Stimulated activated CD8-positive, alpha-beta memory T cell treated with anti-CD3 and anti-CD28 coated beads, Interleukin-4, amount 100 ng/mL, for 24 hours (primary cell): ENCODE results near the gene BMP6.

Experiments used
- DNase-seq: peaks from one replicate; pipeline ENCODE4 v3.0.0-alpha.2; 2020; ENCODE audit warnings: low read depth

BMP6 gene

DNA sequence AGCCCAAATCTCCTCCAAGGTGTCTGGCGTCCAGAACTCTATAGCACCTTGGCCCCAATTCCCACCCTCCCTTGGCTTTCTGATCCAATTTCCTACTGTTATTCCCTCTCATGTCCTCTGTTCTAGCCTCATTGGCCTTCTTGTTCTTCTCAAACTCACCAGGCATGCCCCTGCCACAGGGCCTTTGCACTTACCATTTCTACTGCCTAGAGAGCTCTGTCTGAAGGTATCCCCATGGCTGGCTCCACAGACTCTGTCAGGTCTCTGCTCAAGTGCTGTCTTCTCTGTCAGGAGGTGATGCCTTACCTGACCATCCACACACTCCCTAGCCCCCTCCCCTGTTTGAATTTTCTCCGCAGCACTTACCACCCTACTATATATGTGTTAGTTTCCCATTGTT lies 5.6 kb upstream of the BMP6 start:
- DNase-seq = no peak

- no peak for DNase-seq
These were observed 4.2 kb upstream of the BMP6 start for GRCh38 chr6:7721649-7722048.

DNA sequence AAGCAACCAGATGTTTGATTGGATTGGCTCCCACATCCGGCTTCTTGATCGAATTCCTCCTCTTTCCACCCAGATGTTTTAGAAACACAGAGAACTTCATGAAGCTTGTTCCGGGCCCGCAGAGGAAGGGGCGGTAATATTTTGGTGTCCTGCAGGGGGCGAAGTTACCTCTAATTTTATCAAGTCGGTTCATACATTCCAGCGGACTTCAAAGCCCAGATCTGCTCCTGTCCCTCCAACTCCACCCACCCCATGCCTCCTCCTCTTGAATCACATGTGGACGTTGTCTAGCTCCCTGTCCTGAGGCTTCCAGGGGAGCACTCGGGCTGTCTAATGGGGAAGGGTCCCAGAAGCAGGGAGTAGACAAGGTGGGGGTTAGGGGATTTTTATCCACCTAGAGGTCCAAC lies 2.9 kb upstream of the BMP6 start:
- peak; percentile 55 for DNase-seq

GRCh38 chr6:7723554-7723953 lies 2.3 kb upstream of the BMP6 start:
- DNase-seq = no peak

DNA sequence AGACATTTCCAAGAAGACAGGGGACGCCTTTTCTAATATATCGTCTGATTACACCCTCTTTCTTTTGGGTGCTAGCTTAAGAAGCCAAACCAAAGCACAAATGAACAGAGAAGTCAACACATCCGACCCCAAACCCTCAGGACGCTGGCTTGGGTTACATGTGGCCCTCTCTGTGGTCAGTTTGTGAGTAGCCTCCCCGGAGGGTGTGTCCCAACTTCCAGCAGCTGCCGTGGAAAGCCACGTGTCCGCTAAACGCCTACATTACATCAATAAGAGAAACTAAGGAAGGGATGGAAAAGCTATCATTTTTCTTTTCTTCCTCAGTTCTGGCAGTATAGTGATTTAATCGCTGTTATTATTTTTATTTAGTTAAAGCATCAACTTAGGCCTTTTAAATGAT lies 487 bp upstream of the BMP6 start:
- DNase-seq = no peak

- DNase-seq = no peak
These were observed 652 bp downstream of the BMP6 start for GRCh38 chr6:7726416-7727085.

DNA sequence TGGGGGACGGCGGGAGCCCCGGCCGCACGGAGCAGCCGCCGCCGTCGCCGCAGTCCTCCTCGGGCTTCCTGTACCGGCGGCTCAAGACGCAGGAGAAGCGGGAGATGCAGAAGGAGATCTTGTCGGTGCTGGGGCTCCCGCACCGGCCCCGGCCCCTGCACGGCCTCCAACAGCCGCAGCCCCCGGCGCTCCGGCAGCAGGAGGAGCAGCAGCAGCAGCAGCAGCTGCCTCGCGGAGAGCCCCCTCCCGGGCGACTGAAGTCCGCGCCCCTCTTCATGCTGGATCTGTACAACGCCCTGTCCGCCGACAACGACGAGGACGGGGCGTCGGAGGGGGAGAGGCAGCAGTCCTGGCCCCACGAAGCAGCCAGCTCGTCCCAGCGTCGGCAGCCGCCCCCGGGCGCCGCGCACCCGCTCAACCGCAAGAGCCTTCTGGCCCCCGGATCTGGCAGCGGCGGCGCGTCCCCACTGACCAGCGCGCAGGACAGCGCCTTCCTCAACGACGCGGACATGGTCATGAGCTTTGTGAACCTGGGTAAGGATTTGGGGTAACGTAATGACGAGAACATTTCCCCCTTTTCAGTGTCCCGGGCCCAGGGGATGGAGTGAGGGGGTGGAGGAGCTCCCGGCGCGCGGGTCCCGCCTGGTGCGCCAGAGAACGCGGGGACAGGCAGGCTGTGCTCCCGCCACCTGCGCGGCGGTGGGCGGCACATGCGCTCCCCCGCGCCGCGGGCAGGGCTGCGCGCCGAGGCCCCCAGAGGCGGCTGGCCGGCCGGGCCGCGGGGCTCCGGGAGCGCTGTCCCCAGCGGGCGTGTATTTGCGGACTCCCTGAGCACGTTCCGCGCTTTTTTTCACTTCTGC lies 1.4 kb downstream of the BMP6 start:
- DNase-seq = no peak

DNA sequence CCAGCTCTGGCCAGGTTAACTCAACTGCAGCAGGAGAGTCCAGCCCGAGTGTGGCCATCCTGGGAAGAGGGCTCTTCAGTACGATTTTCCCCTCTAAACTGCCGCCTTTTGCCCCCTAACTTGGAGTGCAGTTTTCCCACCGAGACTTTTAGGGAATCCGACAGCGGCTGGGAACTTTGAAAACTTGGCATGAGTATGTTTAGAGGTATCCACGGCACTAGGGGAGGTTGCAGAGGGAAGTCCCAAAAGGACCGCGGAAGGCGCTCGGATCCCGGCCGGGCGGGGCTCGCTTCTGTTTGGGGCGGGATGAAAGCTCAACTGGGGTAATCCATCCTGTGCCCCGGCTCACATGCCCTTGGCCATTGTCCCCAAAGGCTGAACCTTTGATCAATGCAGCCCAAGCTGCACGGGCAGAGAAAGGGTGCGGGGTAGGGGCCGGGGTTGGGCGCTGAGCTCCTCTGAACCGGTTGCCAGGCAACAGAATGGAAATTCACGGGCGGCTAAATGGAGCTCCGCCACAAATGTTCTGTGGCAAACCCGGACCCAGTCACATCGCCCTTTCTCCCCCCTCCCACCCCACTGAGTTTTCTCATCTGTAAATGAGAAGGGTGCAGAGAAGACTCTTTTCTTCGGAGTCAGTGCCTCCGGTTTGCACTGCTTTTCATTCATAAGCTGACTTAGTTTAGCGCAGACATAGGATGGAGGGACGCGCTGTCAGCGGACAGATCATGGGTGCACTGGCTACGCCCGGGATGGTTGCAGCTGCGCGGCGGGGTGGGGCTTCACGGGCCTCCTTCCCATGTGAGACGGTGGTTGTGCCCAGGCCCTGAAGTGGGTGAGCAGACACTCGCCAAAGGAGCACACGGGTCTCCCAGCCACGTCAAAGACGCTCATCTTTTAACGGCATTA lies 2.3 kb downstream of the BMP6 start:
- no peak for DNase-seq

GRCh38 chr6:7728855-7729590 lies 3.1 kb downstream of the BMP6 start:
- DNase-seq = no peak

DNA sequence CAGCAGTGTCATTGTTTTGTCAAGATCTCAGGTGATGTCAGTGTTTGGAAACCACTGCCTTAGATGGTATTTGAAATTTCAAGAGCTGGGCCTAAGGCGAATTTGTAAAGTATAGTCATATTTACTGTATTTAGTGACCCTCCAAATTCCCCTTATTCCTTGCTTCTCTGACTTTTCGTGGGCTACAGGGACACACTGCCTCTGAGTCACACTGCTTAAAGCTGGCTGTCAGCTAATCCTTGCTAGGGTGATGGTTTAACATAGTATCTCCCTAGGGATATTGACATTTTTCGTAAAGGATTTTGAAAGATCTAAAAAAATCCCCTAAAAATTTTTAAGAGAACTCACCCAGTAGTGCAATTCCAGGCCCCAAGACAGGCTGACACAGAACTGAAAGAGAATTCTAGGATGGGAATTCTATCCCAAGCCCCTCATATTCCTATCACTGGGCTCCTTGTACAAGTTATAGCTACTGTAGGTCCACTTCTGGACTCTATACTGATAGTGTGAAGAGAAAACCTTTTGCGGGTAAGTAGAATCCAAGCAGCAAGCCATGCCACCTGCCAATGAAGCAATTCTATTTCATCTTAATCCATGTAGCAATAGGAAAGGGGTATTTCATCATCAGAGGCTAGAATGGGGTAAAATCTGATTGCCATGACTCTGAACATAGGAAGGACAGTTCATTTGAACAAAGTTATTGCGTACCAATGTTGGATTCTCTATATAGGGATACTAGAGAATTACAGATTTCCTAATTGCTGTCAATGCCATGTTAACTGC lies 4.3 kb downstream of the BMP6 start:
- DNase-seq = no peak

DNA sequence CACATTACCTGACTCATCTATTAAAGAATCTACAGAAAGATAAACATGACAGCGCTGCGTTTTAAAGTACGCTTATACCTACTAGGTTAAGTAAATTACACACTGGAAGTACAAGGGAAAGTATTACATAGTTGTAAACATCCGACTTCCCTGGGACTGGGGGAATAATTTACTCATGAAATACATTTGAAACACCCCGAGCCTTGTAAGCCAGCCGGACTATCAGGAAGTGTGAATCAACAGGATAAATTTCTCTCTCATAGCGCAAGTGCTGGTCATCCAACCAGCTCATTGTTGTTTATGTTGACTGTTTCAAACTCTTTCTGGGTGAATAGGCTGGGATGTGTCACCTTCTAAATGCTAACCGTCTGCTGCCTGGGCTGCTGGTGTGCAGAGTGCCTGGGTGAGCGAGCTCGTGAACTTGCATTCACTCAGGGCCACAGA lies 4.9 kb downstream of the BMP6 start:
- DNase-seq = no peak

DNA sequence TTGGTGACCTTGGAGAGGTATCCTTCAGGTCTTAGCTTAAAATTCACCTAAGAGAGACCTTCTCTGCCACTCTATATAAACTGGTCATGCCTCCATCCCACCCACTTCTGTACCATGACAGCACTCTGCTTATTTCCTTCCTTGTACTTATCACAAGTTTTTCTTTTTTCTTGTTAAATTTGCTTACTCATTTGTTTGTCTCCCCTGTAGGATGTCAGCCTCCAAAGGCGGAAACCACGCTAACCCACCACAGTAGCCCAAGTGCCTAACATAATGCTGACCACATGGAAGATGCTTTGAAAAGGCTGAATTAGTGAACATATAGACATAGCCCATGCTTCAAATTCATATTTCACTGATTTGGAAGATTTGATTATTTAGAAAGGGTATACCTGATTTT lies 5.4 kb downstream of the BMP6 start:
- no peak for DNase-seq

GRCh38 chr6:7732228-7732627 lies 6.3 kb downstream of the BMP6 start:
- DNase-seq = no peak

DNA sequence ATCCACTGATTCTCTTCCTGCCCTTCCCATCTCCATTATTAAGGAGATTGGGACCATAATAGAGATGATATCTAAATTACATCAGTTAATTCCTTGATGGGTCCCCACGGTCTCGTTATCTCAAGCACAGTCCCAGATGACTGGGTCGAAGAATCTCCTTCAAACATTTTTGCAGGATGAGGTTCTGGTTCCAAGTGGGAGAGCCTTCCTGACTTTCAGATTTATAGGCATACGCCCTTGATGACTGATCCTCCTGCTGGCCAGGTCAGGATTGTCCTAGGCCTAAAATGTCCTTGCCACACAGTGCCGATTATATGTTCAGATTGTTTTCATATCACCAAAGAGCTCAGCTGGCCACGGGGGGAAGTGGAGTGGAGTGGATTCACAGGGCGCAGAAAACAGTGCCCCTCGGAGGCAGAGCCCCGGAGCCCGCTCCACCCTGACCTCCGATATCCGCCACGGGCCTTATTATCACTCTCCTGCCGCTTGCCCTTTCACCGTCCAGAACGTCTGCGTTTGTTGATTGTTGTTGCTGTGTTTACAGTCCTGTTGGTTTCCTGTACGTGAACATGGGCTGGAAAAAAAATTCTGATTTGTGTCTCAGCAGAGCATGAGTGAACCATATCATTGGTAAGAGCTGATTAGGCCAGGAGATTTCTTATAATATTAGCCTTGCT lies 8.9 kb downstream of the BMP6 start:
- no peak for DNase-seq

GRCh38 chr6:7737106-7737505 lies 11.2 kb downstream of the BMP6 start:
- DNase-seq = no peak

- DNase-seq = no peak
These were observed 12.0 kb downstream of the BMP6 start for GRCh38 chr6:7737867-7738266.

DNA sequence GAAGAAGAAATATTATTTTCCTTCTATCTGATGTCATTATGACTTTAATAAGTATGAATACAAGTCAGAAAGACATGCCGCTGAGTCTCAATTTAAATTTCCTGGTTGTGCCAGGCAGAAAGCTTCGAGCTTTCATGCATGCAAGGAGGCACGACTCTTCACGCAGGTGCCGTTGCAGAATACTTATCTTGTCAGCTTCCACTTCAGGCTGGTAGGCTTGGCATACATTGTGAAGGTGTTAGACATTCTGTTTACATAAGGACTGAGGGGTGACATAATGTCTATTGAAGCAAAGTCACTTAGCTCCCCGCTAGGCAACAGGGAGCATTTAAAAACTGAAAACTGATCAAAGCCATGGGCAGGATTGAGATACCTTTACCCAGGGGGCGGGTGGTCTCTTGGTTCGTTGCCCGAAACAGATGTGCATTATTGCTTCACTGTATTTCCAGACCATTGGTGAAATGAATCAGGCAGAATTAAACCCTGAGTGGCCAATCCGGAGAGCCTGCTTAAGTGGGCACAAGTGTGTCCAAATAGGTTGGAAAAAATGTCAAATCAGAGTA lies 16.4 kb downstream of the BMP6 start:
- no peak for DNase-seq

- DNase-seq = no peak
These were observed 20.0 kb downstream of the BMP6 start for GRCh38 chr6:7745942-7746341.

- no peak for DNase-seq
These were observed 21.1 kb downstream of the BMP6 start for GRCh38 chr6:7747016-7747415.

GRCh38 chr6:7747433-7747832 lies 21.5 kb downstream of the BMP6 start:
- DNase-seq = no peak
